Measurements from ENCODE around the gene ZNF567. TPM values are rescaled to one million over a fixed set of nuclear protein-coding genes. Genes with fewer than 3 reads are reported as not detected.
"Not testable (repeated sequence)": the region's sequence is repeated elsewhere in the genome, so short reads cannot be mapped to it uniquely, and the experiment has no call there.

ZNF567 gene
- polyA plus RNA-seq, 1 experiment = 2.6 TPM

GRCh38 chr19:36686365-36687213 lies 823 bp upstream of the ZNF567 start:
- H3K4me3 ChIP-seq (ENCODE audit: low read depth, low read length) = peak overlapping the region; percentile 88
- peaks cover 8% of the 10 kb centered on the region for H3K36me3 ChIP-seq (ENCODE audit: control insufficient read depth, insufficient read depth, low read length)
- POLR2A ChIA-PET = no interaction called here
- TF ChIP-seq CTCF (IDR thresholded peaks at IDR 0.05; ENCODE audit: insufficient read depth, low read depth, low read length) = no peak
- no peaks in the 10 kb centered on the region for H3K27me3 ChIP-seq (ENCODE audit: control insufficient read depth, insufficient read depth, low read length)
- CTCF ChIA-PET = interaction anchor here (0.8 kb wide), 1 partner anchor 1649 kb away, joined by 3 read pairs; no protein-coding TSS in a partner anchor
- DNase-seq (ENCODE audit: low read depth) = no peak

GRCh38 chr19:36688058-36688457 lies 646 bp downstream of the ZNF567 start:
- H3K4me3 ChIP-seq (ENCODE audit: low read depth, low read length) = peak overlapping the region; percentile 88
- H3K27me3 ChIP-seq (ENCODE audit: control insufficient read depth, insufficient read depth, low read length) = no peaks in the 10 kb centered on the region
- DNase-seq (ENCODE audit: low read depth) = no peak
- CTCF ChIA-PET = no interaction called here
- peaks cover 11% of the 10 kb centered on the region for H3K36me3 ChIP-seq (ENCODE audit: control insufficient read depth, insufficient read depth, low read length)
- TF ChIP-seq CTCF (IDR thresholded peaks at IDR 0.05; ENCODE audit: insufficient read depth, low read depth, low read length) = no peak
- POLR2A ChIA-PET = no interaction called here

GRCh38 chr19:36707134-36707533 lies 19.7 kb downstream of the ZNF567 start:
- Histone ChIP-seq H3K4me3 (ENCODE audit: low read depth, low read length) (no peak overlapping the region), H3K36me3 (ENCODE audit: control insufficient read depth, insufficient read depth, low read length) (peaks cover 2% of the 10 kb centered on the region), H3K27me3 (ENCODE audit: control insufficient read depth, insufficient read depth, low read length) (no peaks in the 10 kb centered on the region)
- CTCF ChIA-PET = no interaction called here
- POLR2A ChIA-PET = no interaction called here
- no peak for TF ChIP-seq CTCF (IDR thresholded peaks at IDR 0.05; ENCODE audit: insufficient read depth, low read depth, low read length)
- no peak for DNase-seq (ENCODE audit: low read depth)

GRCh38 chr19:36709423-36709822 lies 22.0 kb downstream of the ZNF567 start:
- CTCF ChIA-PET = no interaction called here
- Histone ChIP-seq H3K4me3 (ENCODE audit: low read depth, low read length) (no peak overlapping the region), H3K36me3 (ENCODE audit: control insufficient read depth, insufficient read depth, low read length) (peaks cover 15% of the 10 kb centered on the region), H3K27me3 (ENCODE audit: control insufficient read depth, insufficient read depth, low read length) (no peaks in the 10 kb centered on the region)
- TF ChIP-seq CTCF (IDR thresholded peaks at IDR 0.05; ENCODE audit: insufficient read depth, low read depth, low read length) = no peak
- DNase-seq (ENCODE audit: low read depth) = no peak
- POLR2A ChIA-PET = no interaction called here

- CTCF ChIA-PET = no interaction called here
- TF ChIP-seq CTCF (IDR thresholded peaks at IDR 0.05; ENCODE audit: insufficient read depth, low read depth, low read length) = no peak
- no peak overlapping the region for H3K4me3 ChIP-seq (ENCODE audit: low read depth, low read length)
- H3K27me3 ChIP-seq (ENCODE audit: control insufficient read depth, insufficient read depth, low read length) = no peaks in the 10 kb centered on the region
- H3K36me3 ChIP-seq (ENCODE audit: control insufficient read depth, insufficient read depth, low read length) = peaks cover 6% of the 10 kb centered on the region; the same call in 1 of the 2 replicates
- POLR2A ChIA-PET = no interaction called here
- no peak for DNase-seq (ENCODE audit: low read depth)
Measured at GRCh38 chr19:36719687-36720556, 32.5 kb downstream of the ZNF567 start.

- DNase-seq (ENCODE audit: low read depth); CTCF ChIA-PET; H3K36me3 ChIP-seq (ENCODE audit: control insufficient read depth, insufficient read depth, low read length); POLR2A ChIA-PET; H3K4me3 ChIP-seq (ENCODE audit: low read depth, low read length); H3K27me3 ChIP-seq (ENCODE audit: control insufficient read depth, insufficient read depth, low read length): not testable (repeated sequence)
Measured at GRCh38 chr19:36736166-36736565, 48.8 kb downstream of the ZNF567 start.

All from BJ (cell line).